NCI-H187 (cell line): ENCODE results near the gene LTB4R.
"Not testable (repeated sequence)": the region's sequence is repeated elsewhere in the genome, so short reads cannot be mapped to it uniquely, and the experiment has no call there.

ENCODE experiments used
- DNase-seq, 2 experiments: peaks; one replicate each; lab custom pipeline; 2025; lab: John Stamatoyannopoulos, UW

LTB4R gene

DNA sequence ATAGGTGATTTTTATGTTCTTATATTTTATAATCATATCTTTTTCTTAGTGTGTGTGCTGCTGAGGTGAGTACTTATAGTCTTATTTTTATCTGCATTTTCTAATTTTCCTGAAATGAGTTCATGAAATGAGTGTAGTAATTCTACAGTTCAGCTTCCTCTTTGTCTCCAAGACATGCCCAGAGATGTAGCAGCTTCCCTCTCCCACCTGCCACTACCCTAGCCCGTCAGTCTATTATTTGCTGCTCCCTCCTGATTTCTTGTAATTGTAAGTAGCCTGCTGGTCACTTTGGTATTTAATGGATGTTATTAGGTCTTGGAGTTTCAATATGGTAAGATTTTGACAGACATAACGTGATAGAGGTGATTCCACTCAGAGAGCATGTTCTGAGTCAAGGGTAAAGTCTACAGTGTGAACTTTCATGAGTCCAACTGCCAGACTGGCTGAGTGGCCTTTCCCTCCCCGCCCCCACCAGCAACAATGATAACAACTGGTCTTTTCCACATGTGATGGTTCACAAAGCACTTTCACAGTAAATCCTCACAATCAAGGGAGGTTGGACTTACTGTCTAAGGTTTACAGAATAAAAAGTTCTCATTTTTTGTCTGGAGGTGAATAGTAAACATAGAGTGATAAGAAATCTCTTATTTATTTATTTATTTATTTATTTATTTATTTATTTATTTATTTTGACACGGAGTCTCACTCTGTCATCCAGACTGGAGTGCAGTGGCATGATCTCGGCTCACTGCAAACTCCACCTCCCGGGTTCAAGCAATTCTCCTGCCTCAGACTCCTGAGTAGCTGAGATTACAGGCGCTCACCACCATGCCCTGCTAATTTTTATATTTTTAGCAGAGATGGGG, 32.7 kb downstream of the LTB4R start:
- no peak for DNase-seq

GRCh38 chr14:24347134-24347533, 35.8 kb downstream of the LTB4R start:
- DNase-seq = no peak

DNA sequence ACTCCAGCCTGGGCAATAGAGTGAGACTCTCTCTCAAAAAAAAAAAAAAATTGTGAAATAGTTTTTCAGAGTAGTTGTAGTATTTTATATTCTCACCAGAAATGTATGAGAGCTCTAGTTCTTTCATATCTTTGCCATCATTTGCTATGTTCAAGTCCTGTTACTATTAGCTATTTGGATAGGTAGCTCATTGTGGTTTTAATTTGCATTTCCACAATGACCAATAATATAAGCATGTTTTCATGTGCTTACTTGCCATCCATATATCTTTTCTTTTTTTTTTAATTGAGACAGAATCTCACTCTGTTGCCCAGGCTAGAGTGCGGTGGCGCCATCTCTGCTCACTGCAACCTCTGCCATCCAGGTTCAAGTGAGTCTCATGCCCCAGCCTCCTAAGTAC, 36.9 kb downstream of the LTB4R start:
- no peak for DNase-seq

DNA sequence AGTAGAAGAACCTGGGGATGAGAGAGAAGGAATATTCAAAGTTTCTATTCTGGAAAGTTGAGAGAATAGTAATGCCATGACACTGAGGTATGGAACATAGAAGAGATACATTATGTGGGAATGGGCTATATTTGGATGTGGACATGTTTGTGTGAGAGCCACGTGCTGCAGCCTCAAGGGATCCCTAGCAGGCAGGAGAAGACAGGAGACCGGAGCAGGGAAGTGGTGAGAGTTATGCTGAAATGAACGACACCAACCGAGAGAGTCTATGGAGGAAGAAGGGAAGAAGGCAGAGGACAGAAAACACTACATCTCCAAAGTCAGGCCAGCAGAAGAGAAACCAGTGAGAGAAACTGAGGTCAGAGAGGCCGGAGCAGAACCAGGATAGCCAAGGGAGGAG, 38.4 kb downstream of the LTB4R start:
- no peak for DNase-seq

- no peak for DNase-seq
These were observed 40.2 kb downstream of the LTB4R start for GRCh38 chr14:24351517-24351916.

GRCh38 chr14:24353559-24354481, 42.5 kb downstream of the LTB4R start:
- no peak for DNase-seq

DNA sequence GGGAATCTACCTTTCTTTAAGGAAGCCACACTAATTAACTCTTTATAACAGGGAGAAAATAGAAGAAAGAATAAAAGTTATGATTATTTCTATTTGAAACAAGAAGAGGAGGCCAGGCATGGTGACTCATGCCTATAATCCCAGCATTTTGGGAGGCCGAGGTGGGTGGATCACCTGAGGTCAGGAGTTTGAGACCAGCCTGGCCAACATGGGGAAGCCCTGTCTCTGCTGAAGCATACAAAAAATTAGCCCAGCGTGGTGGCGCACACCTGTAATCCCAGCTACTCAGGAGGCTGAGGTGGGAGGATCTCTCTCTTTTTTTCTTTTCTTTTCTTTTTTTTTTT, 43.2 kb downstream of the LTB4R start:
- not testable (repeated sequence) for DNase-seq

DNA sequence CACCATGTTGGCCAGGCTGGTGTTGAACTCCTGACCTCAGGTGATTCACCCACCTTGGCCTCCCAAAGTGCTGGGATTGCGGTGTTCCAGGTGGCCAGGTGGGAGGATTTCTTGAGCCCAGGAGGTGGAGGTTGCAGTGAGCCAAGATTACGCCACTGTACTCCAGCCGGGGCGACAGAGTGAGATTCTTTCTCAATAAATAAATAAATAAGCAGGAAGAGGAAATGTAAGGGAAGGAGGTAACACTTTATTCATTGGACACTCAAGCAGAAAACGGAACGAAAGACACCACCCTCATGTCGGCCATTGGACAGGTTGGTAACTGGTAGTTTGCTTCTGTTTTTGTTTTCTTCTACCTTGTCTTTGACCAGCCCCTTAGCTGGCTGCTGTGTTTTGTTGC, 43.7 kb downstream of the LTB4R start:
- no peak for DNase-seq

- DNase-seq = no peak
These were observed 44.9 kb downstream of the LTB4R start for GRCh38 chr14:24356208-24356607.

GRCh38 chr14:24360281-24360680, 49.0 kb downstream of the LTB4R start:
- DNase-seq = no peak

GRCh38 chr14:24361326-24361725, 50.0 kb downstream of the LTB4R start:
- no peak for DNase-seq

DNA sequence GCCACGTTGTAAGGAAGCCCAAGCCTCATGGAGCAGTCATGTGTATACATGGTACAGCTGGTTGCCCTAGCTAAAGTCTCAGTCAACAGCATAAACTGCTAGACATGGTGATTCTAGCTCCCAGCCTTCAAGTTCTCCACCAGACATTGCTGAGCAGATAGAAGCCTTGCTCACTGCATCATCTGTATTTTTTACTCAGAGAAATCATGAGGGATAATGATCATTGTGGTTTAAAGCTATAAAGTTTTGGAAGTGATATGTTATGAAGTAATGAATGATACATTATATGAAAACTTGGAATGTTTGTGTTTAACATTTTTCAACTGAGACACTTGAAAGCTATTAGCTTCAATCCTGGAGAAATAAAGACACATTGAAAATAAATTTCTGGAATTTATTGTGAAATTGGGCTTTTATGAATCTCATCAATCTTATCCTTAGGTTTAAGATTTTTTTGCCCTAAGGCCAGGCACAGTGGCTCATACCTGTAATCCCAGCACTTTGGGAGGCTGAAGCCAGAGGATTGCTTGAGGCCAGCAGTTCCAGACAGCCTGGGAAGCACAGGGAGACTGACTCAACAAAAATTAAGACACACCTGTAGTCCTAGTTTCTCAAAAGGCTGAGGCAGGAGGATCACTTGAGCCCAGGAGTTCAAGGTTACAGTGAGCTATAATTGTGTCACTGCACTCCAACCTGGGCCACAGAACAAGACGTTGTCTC, 51.1 kb downstream of the LTB4R start:
- no peak for DNase-seq

DNA sequence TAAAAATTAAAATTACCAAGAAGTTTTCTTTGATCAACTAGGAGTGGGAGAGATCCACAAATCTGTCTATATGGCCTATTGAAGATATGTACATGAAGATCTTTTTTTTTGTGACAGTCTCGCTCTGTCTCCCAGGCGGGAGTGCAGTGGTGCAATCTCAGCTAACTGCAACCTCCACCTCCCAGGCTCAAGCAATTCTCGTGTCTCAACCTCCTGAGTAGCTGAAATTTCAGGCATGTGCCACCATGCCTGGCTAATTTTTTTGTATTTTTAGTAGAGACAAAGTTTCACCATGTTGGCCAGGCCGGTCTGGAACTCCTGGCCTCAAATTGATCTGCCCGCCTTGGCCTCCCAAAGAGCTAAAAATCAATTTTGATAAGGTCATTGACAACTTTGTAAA, 52.1 kb downstream of the LTB4R start:
- no peak for DNase-seq

- no peak for DNase-seq
These were observed 53.5 kb downstream of the LTB4R start for GRCh38 chr14:24364841-24365240.

DNA sequence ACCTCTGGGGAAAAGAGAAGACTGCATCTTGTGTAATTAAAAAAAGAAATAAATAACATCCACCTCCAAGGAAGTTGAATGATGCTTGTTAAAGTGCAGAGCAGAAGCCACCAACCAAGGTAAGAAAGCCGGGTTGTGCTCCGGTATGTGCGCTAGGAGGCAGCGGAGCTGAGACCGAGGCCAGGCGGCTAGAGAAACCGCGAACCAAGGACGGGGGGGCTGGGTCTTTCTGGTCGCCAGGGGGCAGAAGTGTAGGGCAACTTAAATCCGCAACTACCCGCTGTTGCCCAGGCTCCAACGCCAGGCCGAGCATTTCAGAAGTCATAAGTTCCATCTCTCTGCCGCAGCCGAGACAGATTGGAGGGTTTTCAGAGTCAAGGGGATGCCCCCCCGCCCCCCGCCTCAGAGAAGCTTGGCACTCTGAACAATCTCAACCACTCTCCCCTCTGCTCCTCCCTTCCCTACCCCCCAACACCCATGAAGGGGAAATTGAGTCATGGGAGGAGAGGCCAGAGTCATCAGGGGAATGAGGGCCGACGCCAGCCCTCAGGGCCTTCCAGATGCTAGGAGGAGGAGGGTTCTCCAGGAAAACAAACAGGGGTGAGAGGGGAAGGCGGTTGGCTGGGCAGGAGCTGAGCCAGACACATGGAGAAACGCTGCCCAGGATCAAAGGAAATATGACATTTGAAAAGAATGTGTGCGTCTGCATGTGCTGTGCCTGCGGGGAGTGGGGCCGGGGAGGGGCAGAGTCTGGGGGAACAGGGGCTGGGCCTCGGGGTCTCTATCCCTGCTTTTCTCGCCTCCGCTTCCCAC, 54.5 kb downstream of the LTB4R start:
- peak; percentile 56 to 88 for DNase-seq

GRCh38 chr14:24366413-24366720, 55.1 kb downstream of the LTB4R start:
- DNase-seq = no peak

DNA sequence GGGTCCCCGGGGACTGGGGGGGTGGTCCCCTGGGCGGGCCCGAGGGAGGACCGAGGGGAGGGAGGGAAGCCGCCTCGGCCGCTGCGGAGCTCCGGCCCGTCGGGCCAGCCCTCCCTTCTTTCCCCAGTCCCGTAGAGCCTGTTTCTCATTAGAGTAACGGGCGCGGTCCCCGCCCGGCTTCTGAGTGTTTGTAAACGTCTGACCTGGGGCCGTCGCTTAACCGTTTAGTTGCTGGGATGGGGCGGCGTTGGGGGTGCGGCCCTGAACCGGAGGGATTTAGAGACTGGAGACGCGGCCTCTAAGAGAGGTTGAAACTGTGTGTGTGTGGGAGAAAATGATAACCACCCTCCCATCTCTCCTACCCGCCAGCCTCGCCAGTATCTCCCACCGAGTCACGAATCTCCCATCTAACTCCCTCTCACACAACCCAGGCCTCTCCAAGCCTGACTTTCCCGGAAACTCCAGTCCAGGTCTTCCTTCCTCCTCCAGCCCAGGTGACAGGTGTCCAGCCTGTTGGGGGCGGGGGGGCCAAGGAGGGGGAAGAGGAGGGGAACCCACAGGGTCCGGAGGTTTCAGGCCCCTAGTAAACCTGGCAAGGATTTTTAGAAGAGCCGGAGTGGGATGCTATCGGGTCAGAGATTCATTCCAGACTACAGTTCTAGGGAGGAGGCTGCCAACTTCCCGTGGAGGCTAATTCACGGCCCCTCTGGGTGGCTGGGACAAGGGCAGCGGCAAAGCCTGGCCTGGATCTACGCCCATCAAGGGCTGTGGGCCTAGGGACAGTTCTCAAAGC, 55.6 kb downstream of the LTB4R start:
- peak; percentile 98 to 100 for DNase-seq
